GM18505 (cell line): ENCODE results near the gene RAB8B.

Experiments
- ATAC-seq: cut with Tn5 transposase; IDR thresholded peaks from one replicate; pipeline ENCODE4 v1.9.1; 2021; ENCODE audit not compliant: unreplicated experiment
- POLR2A ChIP-seq: IDR thresholded peaks from 4 replicates; pipeline ENCODE4 v1.6.1; 2011; ENCODE audit warnings: borderline replicate concordance; ENCODE audit not compliant: insufficient read depth, insufficient read length; ENCODE audit errors: extremely low read depth

Gene RAB8B

GRCh38 chr15:63188926-63189871, at the start of gene RAB8B:
TSS of gene RAB8B (plus strand) at chr15:63189606. CDS start at chr15:63189625, 19 bp downstream.
- ATAC-seq = peak; percentile 78
- peak; percentile 75 for TF ChIP-seq POLR2A

GRCh38 chr15:63140936-63141335, 48.5 kb upstream of the RAB8B start:
- TF ChIP-seq POLR2A = no peak

GRCh38 chr15:63145426-63145825, 44.0 kb upstream of the RAB8B start:
- TF ChIP-seq POLR2A = no peak
- ATAC-seq = no peak

More at GRCh38 chr15:63140936-63141335, 48.5 kb upstream of the RAB8B start:
- no peak for ATAC-seq

DNA sequence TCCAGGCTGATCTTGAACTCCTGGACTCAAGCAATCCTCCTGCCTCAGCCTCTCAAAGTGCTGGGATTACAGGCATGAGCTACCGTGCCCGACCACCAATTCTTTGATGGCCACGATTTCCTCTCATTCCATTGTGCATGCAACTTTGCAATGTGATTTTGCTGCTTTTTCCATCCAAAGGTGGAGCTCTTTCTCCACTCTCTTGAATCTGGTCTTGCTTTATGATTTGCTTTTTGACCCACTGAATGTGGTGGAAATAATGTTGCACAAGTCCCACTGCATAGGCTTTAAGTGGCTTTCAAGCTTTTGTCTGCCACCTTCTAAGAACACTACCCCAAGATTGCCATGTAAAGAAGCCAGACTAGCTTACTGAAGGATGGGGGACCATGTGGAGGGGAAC, 42.7 kb upstream of the RAB8B start:
- TF ChIP-seq POLR2A = no peak
- ATAC-seq = no peak

- no peak for TF ChIP-seq POLR2A
- ATAC-seq = no peak
These were observed 37.7 kb upstream of the RAB8B start for GRCh38 chr15:63151665-63152064.

DNA sequence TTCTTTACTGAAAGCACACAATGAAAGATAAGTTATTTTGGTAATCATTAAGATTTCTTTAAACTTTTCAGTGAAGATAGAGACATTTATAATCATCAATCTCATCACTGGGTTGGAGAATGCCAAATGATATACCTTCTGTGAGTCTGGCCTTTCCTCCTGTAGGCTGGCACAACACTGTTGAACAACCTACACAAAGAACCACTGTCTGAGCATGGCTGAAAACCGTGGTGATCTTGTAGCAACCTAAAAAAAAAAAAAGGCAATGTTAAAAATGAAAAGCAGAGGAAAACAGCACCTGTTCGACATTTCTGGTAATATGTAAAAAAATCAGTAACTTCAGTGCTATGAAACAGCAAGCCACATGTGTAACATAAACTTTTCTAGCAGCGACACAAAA, 33.9 kb upstream of the RAB8B start:
- ATAC-seq = no peak
- TF ChIP-seq POLR2A = no peak

DNA sequence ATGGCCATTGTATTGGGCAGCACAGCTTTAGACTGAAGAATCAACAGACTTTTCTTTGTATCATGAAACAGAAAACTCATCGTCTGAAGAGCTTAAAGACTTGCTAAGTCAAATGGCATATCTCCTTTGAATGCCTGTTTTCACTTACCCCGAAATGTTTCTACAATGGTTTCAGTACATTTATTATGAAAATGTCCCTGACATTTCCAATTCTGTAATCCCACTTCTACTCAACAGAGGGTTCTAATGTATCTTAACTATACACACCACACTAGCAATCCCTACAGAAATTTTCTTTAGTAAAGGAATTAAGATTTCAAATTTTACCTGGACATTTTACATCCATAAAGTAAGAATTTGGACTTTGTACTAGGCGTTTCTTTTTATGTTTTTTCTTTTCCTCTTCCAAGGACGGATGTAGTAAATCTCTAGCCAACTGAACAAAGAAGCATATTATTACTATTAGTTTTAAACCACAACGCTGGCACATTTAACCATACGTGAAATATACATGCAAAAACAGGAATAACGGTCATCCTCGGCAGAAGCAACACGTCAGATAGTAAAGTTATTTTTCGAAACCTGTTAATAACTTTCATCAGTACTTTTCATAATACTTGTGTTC, 33.2 kb upstream of the RAB8B start:
- ATAC-seq = no peak
- TF ChIP-seq POLR2A = no peak

- TF ChIP-seq POLR2A = no peak
These were observed 32.7 kb upstream of the RAB8B start for GRCh38 chr15:63156755-63157117.

GRCh38 chr15:63157118-63157843, 32.1 kb upstream of the RAB8B start, which contains the start of gene RPS27L:
TSS of gene RPS27L (minus strand) at chr15:63157477. CDS start at chr15:63157405, 72 bp downstream.
- ATAC-seq = peak; percentile 87

More at GRCh38 chr15:63156755-63157117, 32.7 kb upstream of the RAB8B start:
- ATAC-seq = no peak

GRCh38 chr15:63157891-63158431, 31.4 kb upstream of the RAB8B start:
- TF ChIP-seq POLR2A = no peak
- no peak for ATAC-seq

More at GRCh38 chr15:63157118-63157843, 32.1 kb upstream of the RAB8B start, which contains the start of gene RPS27L:
- TF ChIP-seq POLR2A = peak; percentile 96

DNA sequence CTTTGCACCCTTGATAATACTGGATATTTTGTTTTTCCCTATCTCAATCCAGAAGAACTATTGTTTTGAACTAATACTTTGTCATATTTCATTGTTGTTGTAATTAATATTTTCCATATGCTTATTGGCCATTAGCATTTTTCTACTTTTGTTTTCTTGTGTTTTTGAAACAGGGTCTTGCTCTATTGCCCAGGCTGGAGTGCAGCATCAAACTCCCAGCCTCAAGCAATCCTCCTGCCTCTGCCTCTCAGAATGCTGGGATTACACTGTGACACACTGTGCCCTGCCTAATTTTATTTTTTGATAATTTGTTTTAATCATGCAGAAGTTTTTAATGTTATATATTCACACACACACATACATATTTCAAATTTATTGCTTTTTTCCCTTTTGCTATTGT, 28.8 kb upstream of the RAB8B start:
- no peak for TF ChIP-seq POLR2A
- no peak for ATAC-seq

DNA sequence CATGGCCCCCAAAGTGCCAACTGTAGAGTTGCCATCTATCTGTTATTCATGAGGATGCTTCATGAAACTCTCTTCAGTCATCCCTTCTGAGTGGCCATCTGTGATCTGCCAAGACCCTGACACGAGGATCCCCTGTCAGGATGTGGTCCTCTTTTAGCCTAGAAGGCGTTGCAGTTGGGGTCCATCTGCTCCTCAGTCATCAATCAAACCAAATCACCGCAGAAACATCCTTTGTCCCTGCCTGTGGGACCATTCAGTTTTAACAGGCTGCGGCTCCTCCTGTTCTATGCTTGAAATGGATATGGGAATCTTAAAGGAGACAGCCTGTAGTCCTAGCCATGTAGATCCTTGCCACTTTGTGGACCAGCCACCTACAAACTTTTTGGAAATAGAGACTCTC, 26.2 kb upstream of the RAB8B start:
- no peak for ATAC-seq
- TF ChIP-seq POLR2A = no peak
